Adrenal gland (tissue), 5 donors: ENCODE results near the gene CHPF2.

Experiments
- POLR2A ChIP-seq, 2 donors: fragments of 450-650 bp; IDR thresholded peaks; one replicate each; pipeline ENCODE4 v1.6.1; 2017; ENCODE audit warnings: antibody characterized with exemption in 2 of 2, mild to moderate bottlenecking in 2 of 2, moderate library complexity in 1 of 2
- TF ChIP-seq, protein P1 (sequence below), 6 experiments: fragments of 450-650 bp in 4 of 6; fragments of 200-600 bp in 2 of 6; sonication (generic) in 1 of 6; IDR thresholded peaks; 1 replicate in 5 of 6; 2 replicates in 1 of 6; pipeline versions ENCODE4 v1.5.1 to v1.8.0; 2016 to 2021; ENCODE audit warnings: antibody characterized with exemption in 6 of 6, mild to moderate bottlenecking in 2 of 6, moderate library complexity in 1 of 6
- donor health status: DM: no; HTN: no; CAD: no.

DNA sequence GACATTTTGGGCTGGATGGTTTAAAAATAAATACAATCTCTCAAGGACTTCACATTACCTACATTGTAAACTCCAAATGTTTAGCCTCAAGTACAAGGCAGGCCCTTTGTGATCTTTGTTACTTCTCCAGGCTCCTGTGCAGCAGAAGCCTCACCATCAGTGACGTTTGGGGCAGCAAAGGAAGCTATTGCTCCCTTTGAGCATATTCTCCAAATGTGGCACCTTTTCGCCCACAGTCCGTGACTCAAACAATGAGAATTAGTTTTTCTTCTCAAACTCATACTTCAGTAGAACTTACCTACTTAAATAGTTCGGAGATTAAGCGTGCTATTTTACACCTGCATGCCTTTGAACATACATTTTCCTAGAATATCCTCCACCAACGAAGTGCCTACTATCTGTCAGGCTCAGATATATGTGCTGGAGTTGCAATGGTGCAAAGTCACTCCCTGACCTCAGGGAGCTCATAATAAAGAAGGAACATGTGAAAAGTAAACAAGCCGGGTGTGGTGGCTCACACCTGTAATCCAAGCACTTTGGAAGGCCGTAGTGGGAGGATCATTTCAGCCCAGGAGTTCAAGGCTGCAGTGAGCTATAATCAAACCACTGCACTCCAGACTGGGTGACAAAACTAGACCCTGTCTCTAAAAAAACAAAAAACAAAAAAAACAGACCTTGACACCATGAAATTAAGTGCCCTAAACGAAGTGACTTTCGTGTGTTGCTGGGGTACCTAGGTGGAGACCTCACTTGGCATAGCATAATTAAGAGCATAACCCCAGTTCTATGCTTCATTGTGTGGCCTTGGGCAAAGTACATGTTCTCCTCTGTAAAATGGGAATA, 4.0 kb upstream of the CHPF2 start:
- TF ChIP-seq, protein P1, sequence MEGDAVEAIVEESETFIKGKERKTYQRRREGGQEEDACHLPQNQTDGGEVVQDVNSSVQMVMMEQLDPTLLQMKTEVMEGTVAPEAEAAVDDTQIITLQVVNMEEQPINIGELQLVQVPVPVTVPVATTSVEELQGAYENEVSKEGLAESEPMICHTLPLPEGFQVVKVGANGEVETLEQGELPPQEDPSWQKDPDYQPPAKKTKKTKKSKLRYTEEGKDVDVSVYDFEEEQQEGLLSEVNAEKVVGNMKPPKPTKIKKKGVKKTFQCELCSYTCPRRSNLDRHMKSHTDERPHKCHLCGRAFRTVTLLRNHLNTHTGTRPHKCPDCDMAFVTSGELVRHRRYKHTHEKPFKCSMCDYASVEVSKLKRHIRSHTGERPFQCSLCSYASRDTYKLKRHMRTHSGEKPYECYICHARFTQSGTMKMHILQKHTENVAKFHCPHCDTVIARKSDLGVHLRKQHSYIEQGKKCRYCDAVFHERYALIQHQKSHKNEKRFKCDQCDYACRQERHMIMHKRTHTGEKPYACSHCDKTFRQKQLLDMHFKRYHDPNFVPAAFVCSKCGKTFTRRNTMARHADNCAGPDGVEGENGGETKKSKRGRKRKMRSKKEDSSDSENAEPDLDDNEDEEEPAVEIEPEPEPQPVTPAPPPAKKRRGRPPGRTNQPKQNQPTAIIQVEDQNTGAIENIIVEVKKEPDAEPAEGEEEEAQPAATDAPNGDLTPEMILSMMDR (IDR thresholded peaks at IDR 0.05) = no peak
- TF ChIP-seq POLR2A (IDR thresholded peaks at IDR 0.05) = no peak
